NCI-H2196 (cell line): ENCODE results near the gene PHAX.
"Not testable (repeated sequence)": the region's sequence is repeated elsewhere in the genome, so short reads cannot be mapped to it uniquely, and the experiment has no call there.

ENCODE experiments used
- DNase-seq: peaks from one replicate; lab custom pipeline; 2025; ENCODE audit not compliant: unreplicated experiment; lab: John Stamatoyannopoulos, UW

PHAX gene

DNA sequence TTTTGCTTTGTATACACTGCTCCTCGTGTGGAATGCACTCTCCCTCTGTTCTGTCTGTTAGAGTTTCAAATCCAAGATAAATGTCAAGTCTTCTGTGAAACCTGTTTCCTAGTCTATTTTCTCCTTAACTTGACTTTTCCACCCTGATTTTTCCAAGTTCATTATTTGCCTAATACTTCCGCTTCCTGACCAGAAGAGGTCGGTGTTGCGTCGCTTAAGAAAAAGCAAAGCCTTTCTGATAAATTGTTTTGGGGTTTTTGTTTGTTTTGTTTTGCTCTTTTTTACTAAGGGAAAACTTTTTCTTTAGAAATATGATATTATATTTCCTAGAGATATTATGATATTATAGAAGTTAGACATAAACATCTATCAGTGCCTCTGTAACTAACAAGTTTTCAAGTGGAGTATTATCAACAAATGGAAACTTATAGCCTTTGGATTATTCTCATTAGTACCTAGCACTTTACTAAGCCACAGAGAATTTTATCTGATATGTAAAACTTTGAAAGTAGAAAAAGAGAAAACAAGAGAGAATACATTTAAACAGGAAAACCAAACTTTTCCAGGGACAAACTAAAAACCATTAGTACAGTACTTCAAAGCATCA, 55.8 kb downstream of the PHAX start:
- DNase-seq = peak; percentile 23

DNA sequence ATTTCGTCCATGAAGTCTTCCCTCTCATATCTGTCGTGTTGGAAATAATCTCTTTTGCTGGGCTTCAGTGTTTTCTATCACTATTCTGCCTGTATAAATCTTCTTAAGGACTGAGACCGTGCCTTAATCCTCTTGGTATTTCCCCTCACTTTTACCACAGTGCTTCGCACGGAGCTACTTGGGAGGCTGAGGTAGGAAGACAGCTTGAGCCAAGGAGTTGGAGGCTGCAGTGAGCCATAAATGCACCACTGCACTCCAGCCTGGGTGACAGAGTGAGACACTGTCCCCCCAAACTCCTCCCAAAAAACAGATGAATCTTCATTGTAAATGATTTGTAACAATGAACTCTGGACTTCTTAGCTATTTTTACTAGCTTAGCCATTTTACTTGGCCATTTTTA, 57.8 kb downstream of the PHAX start:
- DNase-seq = no peak

GRCh38 chr5:126659805-126660482, 59.2 kb downstream of the PHAX start:
- DNase-seq = no peak

- no peak for DNase-seq
Observed at GRCh38 chr5:126664586-126664985, 63.8 kb downstream of the PHAX start.

DNA sequence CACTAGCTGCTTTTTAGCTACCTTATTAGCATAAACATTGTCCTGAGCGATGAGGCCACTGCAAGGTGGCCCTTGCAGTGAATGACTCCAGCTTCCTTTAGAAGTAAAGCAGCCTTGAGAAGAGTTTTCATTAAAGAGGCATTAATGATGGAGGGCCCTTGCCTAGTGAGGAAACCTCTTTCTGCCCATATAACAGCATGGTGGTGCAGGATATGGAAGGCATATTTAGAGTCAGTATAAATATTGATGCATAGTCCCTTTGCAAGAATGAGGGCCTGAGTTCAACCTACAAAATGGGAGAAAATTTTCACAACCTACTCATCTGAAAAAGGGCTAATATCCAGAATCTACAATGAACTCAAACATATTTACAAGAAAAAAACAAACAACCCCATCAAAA, 69.4 kb downstream of the PHAX start:
- not testable (repeated sequence) for DNase-seq

- DNase-seq = not testable (repeated sequence)
Observed at GRCh38 chr5:126671681-126672080, 70.9 kb downstream of the PHAX start.

GRCh38 chr5:126673477-126673876, 72.7 kb downstream of the PHAX start:
- no peak for DNase-seq

GRCh38 chr5:126674145-126674544, 73.4 kb downstream of the PHAX start:
- no peak for DNase-seq

GRCh38 chr5:126675338-126675737, 74.6 kb downstream of the PHAX start:
- no peak for DNase-seq

- peak; percentile 70 for DNase-seq
Observed at GRCh38 chr5:126676195-126676624, 75.5 kb downstream of the PHAX start.
